ENCODE measurements around the gene ABCB6.

Gene ABCB6

DNA sequence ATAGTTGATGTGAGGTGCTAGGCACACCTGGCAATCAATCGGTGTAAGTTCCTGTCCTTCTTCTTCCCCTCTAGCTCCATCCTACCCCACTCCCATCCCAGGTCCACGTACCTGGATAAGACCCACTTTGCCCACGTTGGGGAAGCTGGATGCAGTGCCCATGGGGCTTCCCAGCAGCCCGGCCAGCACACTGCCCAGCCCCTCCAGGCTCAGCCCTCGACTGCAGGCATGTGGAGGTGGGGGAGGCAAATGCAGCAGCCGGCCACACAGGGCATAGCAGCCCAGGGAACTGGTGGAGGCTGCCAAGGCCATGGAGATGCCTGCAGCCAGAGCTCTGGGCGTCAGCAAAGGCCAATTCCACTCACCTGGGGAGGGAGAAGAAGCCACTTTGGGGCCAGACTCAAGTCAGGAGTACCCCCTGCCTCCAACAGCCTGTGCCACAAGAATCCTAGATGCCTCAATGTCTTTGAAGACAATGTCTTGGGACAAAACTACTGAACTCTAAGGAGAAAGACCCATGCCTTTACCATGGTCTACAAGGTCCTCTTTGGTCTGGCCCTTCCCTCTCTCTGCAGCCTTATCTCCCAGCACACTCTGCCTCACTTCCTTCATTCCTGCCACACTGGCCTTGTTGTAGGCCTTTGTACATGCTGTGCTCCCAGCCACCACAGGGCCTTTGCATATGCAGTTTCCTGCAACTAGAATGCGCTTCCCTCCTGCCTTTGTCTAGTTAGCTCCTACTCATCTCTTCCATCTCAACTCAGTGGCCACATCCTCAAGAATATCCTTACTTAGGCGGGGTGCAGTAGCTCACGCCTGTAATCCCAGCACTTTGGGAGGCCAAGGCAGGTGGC lies 53.5 kb downstream of the ABCB6 start:
- FAIRE-seq = no peak

DNA sequence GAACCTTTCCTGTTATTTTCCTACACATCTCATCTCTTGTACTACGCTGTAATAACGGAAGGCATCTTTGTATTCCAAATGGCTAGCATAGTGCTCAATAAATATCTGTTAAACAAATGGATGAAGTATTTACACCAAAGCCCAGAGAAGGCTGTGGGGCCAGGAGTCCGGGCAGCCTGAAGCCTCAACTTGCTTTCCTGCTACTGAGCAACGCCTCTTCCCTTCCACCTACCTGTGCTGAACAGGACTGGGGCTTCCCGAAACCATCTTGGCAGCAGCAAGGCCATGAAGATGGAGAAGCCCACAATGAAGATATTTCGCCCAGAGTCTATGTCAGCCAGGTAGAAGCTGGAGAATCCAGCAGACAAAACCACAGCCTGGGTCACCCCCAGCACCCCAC lies 55.6 kb downstream of the ABCB6 start:
- no peak for FAIRE-seq

DNA sequence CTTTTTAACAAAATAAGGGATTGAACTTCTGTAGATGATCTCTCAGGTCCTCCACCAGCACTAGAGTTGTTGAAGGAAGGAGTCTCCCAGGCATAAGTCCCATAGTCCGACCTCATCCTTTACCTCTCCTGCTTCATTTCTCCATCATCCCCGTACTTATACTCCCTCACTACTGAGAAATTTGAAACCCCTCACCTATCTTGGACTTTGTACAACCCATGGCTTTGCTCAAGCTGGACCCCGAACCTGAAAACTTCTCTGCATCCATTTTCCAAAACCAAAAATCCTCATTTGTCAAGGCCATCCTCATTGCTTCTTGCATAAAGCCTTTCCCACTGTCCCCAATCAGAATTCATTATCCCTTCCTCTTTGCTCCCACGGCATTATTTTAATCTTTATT lies 57.7 kb downstream of the ABCB6 start:
- FAIRE-seq = no peak

DNA sequence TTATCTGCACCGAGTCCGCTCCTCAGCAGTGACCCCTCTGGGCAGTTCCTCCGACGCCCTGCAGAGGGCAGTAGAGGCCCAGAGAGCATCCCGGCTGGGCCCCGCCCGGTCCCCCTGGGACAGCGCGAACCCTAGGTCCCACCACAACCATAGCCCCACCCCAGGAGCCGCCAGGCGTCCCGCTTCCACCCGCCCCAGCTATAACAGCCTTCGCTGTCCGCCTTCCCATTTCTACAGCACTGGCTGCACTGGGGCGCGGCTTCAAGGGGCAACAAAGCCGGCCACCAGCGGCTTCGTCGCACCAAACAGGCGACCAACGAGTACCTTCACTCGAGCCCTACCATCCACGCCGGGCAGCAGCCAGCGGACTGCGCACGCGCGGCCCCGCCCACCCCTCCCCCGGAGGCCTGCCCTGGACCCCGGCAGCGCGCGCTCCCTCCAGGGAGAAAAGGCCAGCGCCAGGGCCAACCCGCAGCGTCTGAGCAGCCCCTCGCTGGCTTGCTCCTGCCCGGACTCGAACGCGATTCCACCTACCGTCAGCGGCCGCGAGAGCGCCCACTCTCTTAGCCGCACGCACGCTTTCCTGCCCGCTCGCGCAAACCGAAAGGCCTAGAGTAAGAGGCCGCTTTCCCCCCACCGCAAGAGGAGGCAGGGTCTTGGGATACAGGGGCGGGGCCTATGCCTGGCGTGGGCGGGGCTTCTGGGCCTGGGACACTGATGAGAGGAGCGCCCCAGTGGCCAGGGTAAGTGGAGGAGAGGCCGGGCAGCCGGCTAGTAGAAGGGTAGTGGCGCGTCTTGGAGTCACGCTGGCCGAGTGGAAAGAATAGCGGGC lies 58.4 kb downstream of the ABCB6 start, which contains the start of gene NHEJ1:
TSS of gene NHEJ1 (minus strand) at position 630 of the 832 bp plus-strand sequence. CDS start 2,453 bp downstream, outside the sequence.
- FAIRE-seq = peak; percentile 63
